Lung microvascular endothelial cell (primary cell): ENCODE measurements around the gene ALAS2. TPM values are rescaled to one million over a fixed set of nuclear protein-coding genes. Genes with fewer than 3 reads are reported as not detected.
"Not testable (repeated sequence)": the region's sequence is repeated elsewhere in the genome, so short reads cannot be mapped to it uniquely, and the experiment has no call there.

ENCODE experiments used
- DNase-seq, 2 donors: peaks; one replicate each; pipeline versions ENCODE4 v3.0.0 to v3.0.0-alpha.2; 2010; ENCODE audit warnings: low read depth in 2 of 2
- total RNA-seq: library from RNA; depleted of rRNA; stranded (reverse); fragments of >200 nt; gene quantifications from 2 replicates; pipeline ENCODE4 v1.2.1, GENCODE V29; 2014

ALAS2 gene, protein sequence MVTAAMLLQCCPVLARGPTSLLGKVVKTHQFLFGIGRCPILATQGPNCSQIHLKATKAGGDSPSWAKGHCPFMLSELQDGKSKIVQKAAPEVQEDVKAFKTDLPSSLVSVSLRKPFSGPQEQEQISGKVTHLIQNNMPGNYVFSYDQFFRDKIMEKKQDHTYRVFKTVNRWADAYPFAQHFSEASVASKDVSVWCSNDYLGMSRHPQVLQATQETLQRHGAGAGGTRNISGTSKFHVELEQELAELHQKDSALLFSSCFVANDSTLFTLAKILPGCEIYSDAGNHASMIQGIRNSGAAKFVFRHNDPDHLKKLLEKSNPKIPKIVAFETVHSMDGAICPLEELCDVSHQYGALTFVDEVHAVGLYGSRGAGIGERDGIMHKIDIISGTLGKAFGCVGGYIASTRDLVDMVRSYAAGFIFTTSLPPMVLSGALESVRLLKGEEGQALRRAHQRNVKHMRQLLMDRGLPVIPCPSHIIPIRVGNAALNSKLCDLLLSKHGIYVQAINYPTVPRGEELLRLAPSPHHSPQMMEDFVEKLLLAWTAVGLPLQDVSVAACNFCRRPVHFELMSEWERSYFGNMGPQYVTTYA
- not detected in 2 replicates for total RNA-seq

- no peak for DNase-seq
Observed at GRCh38 chrX:55030271-55031205, at the start of gene ALAS2. ALAS2 (minus strand) TSS chrX:55030977; CDS start chrX:55026000, 4,977 bp downstream.

DNA sequence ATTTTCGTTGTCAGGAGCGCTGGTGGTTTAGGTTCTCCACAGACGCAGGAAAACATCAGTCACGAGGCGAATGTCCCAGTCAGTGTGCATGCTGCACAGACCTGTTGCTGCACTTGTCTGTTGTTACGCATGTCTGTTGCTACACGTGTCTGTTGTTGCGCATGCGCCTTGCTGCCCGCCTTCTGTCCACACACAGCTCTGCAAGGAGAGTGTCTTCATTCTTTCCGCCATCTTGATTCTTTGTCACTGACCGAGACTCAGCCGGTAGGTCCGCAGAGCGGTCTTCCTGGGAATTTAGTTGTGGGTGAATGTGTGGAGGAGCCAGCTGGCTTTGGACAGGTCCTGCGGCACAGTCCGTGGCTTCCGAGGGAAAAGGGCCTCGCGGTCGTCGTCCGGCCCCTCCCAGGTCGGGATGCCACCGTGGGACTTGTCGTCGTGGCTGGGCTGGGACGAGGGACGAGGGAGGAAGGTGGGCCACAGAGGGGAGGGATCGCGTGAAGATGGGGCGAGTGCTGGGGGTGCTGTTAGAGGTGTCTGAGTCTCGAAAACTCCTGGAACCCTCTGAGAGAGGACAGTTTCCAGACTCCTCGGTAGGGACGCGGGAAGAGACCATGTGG is 44.2 kb upstream of the ALAS2 start, which contains the start of gene PAGE2B:
PAGE2B (plus strand) TSS at position 180 of the 617 bp plus-strand sequence. CDS start 1,012 bp downstream, outside the sequence.
- DNase-seq = no peak

- DNase-seq = no peak
Observed at GRCh38 chrX:55072286-55072685, 41.5 kb upstream of the ALAS2 start.

DNA sequence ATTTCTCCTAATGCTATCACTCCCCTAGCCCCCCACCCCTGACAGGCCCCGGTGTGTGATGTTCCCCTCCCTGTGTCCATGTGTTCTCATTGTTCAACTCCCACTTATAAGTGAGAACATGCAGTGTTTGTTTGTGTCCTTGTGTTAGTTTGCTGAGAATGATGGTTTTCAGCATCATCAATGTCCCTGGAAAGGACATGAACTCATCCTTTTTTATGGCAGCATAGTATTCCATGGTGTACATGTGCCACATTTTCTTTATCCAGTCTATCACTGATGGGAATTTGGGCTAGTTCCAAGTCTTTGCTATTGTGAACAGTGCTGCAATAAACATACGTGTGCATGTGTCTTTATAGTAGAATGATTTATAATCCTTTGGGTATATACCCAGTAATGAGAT is 36.4 kb upstream of the ALAS2 start:
- DNase-seq = not testable (repeated sequence)

GRCh38 chrX:55057675-55058249 is 27.0 kb upstream of the ALAS2 start:
- DNase-seq = peak; percentile 47 to 63

- peak; percentile 43 to 70 for DNase-seq
Observed at GRCh38 chrX:55056820-55057674, 26.3 kb upstream of the ALAS2 start.

- not testable (repeated sequence) for DNase-seq
Observed at GRCh38 chrX:55050599-55050998, 19.8 kb upstream of the ALAS2 start.

- no peak for DNase-seq
Observed at GRCh38 chrX:55041514-55041913, 10.7 kb upstream of the ALAS2 start.

GRCh38 chrX:55039471-55039870 is 8.7 kb upstream of the ALAS2 start:
- no peak for DNase-seq

GRCh38 chrX:55033429-55033828 is 2.7 kb upstream of the ALAS2 start:
- DNase-seq = no peak

DNA sequence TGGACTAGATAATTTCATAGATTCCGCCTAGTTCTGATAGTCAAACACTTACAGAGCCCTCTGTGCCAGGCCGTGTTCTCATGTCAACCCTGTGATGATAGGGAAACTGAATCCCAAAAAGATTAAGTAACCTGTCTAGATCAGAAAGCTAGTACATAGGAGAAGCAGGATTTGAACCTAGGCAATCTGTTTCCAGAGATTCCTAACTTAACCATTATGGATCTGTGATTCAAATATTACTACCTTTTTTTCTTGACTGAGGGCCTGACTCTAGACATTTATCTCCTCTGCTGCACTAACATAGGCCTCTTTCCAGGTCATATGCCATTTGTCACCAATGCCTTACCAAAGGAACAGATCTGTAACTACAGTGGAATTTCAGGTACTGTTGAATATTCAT is 1.5 kb downstream of the ALAS2 start:
- DNase-seq = no peak

GRCh38 chrX:55028611-55029010 is 2.2 kb downstream of the ALAS2 start:
- DNase-seq = no peak

- no peak for DNase-seq
Observed at GRCh38 chrX:55028040-55028439, 2.7 kb downstream of the ALAS2 start.

DNA sequence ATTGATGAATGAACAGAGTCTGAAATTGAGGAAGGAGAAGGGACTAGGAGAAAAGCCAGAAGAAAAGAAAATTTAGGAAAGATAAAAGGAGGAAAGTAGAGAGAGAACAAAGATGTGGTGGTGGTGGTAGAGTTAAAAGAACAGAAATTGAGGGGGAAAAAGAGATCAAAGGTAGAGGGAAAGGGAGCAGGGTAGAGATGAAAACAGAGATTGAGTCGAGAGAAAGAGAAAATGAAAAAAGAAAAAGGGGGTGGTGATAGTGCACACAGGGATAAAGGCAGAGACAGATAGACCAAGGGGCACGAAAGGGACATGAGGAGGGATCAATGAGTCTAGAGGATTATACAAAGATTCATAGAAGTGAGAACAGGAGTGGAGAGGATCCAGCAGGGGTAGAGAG is 3.9 kb downstream of the ALAS2 start:
- no peak for DNase-seq

- DNase-seq = no peak
Observed at GRCh38 chrX:55026143-55026542, 4.6 kb downstream of the ALAS2 start.

DNA sequence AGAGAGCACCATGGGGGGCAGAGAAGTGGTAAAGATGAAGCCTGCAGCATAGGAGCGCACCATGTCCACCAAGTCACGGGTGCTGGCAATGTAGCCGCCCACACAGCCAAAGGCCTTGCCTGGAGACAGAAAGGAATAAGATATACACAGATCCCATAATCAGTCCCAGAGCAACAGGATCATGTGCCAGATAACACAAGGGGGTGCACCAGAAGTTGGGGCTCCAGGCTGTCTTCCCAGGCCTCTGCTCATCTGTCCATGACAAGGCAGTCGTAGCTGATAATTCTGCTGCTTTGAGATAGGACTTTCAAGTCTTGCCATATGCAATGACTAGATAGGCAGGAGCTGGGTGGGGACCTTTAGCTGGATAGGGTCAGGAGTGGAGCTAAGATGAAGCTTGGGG is 15.9 kb downstream of the ALAS2 start:
- DNase-seq = no peak

DNA sequence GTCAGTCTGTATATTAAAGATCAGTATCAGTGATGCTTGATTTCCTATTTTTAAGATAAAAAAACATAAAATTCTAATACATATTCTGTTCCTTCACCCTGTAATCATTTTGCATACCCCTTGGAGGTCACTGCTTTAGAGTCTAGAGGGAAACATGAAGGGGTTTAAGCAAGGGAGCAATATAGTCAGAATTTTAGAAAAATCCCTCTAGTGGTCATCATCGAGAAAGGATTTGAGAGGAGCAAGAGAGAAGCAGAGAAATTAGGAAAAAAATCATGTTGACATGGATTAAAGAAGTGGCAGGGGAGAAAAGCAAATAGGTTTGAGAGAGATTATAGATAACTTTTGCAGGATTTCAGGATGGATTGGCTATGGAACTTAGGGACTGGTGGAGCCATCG is 19.5 kb downstream of the ALAS2 start:
- no peak for DNase-seq

DNA sequence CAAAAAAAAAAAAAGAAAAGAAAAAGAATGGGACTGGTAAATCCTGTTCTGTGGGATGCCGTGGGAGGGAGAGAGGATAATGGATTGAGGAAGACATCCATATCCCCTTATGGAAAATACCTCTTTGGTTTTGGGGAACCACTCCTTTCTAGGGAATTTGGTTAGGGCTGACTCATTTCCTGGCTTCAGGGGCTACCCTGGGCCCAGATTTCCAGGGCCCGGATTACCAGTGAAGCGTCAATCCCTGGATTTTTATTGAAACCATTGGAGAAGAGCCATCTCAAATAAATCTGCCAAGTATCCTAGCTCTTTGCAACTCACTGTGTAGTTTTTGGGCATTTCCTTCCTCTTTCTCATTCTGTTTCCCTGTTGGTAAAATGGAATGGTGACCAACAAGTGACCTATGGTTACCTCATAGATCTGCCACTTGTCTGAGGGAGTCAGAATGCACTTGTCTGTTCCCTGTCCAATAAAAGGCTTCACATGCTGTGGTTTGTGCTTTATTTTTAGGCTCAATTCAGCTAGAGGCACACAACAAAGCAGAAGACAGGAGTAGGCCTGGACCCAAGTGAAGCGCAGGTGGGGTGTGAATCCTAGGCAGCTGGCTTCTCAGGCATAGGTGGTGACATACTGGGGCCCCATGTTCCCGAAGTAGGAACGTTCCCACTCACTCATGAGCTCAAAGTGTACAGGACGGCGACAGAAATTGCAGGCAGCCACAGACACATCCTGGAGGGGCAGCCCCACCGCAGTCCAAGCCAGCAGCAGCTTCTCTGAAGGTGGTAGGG is 22.0 kb downstream of the ALAS2 start:
- peak; percentile 7 to 55 for DNase-seq

DNA sequence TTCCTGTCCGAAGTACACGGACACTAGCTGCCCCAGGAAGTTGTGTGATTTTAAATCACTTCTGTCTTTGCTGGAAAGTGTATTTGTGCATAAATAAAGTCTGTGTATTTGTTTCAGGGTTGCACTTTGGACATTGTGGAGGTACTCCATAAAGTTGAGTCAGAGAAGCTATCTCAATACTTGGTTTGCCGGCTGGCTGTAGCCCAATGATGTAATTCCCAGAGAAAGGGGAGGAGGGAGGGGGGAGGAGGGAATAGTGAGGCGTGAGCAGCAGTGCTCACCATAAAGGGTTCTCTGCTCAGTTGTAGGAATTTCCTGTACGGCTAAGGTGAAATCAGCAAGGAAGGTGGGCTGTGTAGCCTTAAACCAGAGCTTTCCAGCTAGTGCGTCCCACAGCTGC is 23.1 kb downstream of the ALAS2 start:
- peak; percentile 26 to 40 for DNase-seq
